NCI-H146 (cell line): Measurements from ENCODE around the gene PHETA2.
A peak's percentile ranks its signal among the peaks of the same experiment; 100 is the strongest.

ENCODE experiments used
- DNase-seq: peaks from one replicate; lab custom pipeline; 2025; lab: John Stamatoyannopoulos, UW

The PHETA2 gene, protein sequence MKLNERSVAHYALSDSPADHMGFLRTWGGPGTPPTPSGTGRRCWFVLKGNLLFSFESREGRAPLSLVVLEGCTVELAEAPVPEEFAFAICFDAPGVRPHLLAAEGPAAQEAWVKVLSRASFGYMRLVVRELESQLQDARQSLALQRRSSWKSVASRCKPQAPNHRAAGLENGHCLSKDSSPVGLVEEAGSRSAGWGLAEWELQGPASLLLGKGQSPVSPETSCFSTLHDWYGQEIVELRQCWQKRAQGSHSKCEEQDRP

DNA sequence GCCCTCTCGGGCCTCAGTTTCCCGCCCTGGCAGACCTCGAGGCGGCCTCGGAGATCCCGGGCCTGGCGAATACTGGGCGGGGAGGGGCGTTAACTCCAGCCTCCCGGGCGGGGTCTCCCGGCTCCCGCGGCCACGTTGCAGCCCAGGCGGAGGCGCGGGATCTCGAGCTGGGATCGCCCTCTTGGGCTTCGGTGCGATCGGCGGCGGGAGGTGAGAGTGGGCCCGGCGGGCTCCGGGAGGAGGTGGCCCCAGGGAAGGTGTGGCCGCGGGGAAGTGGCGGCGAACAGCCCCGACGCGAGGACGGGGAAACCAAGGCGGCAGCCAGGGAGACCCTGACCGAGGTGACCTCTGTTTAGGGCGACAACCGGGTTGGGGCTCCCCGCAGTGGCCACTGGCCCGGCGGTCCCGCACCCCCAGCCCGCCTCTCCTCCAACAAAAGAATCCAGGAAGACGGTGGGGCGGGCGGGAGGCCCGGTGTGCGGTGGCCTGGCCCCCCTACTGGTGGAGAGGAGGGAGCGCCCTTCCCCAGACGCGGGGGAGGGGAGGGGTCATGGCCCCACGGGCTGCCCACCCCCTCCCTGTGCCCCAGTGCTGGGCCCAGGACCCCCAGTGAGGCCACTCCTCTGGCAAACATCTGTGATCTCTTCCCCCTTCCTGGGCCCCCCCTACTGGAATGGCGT, at the start of gene PHETA2:
Gene PHETA2 (plus strand): TSS at position 117 of the 680 bp plus-strand sequence. CDS start 3,046 bp downstream, outside the sequence.
- peak; percentile 49 for DNase-seq

DNA sequence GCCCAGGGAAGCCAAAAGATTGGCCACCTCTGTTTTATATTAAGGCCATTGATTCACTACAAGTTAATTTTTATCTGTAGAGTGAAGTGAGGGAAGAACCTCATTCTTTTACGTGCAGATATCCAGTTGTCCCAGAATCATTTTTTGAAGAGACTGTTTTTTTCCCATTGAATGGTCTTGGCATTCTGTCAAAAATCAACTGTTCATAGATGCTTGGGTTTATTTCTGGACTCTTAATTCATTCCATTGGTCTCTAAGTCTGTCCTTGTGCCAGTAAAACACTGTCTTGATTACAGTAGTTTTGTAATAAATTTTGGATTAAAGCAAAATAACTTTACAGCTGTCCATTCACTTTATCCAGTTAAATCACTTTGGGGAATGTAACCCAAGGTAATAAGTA, 48.6 kb upstream of the PHETA2 start:
- no peak for DNase-seq

DNA sequence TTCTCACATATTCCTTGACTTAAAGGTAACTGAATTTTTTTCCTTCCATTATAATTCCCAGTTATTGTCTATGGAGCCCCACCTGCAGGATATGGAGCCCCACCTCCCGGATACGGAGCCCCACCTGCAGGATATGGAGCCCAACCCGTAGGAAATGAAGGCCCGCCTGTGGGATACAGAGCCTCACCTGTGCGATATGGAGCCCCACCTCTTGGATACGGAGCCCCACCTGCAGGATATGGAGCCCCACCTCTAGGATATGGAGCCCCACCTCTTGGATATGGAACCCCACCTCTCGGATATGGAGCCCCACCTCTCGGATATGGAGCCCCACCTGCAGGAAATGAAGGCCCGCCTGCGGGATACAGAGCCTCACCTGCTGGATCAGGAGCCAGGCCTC, 47.3 kb upstream of the PHETA2 start:
- peak; percentile 15 for DNase-seq

DNA sequence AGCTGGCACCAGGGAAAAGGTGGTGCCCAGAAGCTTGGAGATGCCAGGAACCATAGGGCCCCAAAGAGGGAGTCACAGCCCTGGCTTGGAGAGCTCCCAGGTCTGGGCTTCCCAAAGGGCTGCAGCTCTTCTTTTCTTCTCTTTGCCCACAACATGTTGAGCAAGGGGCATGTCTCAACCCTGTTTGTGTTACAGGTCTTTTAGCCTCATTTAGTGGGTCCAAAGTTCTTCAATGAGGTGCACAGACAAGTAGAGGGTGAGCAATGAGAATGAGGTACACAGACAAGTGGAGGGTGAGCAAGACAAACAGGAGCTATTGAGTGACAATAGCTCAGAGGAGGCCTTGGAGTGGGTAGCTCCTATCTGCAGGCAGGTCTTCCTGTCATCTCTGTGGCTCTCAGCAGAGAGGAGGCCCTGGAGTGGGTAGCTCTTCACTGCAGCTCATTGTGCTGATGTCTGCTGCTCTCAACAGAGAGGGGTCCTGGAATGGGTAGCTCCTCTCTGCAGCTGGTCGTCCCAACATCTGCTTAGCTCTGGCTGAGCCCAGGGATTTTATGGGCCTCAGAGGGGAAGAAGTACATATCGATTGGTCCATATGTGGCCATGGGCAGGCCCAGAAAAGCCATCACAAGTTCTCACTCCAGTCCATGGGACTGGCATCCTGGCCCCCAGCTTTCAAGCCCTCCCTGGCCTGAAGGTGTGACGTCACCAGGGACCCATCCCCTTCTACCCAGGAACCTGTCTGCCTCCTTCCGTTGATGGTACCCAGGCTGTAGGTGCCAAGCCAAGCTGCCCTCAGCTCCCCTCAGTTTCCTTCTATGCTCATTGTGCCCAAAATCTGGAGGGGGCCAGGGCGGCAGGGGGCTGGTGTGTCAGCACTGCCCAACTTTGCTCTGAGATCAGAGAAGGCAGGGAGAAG, 40.5 kb upstream of the PHETA2 start:
- no peak for DNase-seq

DNA sequence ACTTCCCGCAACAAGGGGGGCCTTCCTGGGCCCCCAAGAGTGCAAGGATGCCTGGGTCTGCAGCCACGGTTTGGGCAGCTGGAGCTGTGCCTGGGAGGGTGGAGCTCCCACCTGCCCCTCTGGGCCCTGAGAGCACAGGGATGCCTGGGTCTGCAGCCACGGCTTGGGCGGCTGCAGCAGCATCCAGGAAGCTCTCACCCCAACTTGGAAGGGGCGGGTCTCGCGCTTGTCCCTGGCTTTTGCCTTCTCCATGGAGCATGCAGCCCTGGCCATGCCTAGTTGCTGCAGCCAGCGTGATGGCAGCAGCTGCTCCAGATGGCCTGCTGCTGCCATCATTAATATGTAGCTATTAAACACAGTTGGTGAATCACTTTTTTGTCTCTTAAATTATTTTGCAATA, 38.8 kb upstream of the PHETA2 start:
- DNase-seq = no peak

DNA sequence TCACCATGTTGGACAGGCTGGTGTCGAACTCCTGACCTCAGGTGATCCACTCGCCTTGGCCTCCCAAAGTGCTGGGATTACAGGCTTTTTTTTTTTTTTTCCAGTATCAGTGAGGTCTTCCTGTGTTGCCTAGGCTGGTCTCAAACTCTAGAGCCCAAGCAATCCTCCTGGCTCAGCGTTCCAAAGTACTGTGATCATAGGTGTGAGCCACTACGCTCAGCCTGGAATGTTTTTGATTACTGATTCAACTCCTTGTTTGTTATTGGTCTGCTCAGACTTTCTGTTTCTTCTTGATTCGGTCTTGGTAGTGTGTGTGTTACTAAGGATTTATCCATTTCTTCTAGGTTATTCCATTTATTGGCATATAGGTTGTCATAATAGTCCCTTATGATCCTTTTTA, 34.8 kb upstream of the PHETA2 start:
- no peak for DNase-seq

DNA sequence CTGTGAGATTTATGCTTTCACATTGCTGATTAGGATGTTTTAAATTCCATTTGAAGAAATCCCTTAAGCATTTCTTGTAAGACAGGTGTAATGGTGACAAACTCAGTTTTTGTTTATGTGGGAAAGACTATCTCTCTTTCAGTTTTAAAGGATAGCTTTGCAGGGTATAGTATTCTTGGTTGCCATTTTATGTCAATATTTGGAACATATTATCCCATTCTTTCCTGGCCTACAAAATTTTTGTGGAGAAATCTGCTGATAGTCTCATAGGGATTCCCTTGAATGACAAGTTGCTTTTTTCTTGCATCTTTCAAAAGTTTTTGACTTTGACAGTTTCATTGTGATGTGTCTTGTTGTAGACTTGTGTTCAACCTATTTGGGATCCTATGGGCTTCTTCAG, 32.3 kb upstream of the PHETA2 start:
- DNase-seq = no peak

DNA sequence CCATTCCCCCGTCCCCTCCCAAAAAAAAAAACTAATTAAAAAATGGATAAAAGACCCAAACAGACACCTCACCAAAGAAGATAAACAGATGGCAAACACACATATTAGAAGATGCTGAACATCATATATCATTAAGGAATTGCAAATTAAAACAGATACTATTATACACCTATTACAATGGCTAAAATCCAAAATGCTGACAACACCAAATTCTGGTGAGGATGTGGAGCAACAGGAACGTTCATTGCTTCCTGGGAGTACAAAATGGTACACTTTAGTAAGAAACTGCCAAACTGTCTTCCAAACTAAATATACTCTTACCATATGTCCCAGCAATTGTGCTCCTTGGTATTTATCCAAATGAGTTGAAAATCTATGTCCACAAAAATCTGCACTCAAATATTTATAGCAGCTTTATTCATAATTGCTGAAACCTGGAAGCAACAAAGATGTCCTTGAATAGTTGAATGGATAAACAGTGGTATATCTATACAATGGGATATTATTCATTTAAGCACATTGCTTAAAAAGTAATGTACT, 23.3 kb upstream of the PHETA2 start:
- DNase-seq = no peak

DNA sequence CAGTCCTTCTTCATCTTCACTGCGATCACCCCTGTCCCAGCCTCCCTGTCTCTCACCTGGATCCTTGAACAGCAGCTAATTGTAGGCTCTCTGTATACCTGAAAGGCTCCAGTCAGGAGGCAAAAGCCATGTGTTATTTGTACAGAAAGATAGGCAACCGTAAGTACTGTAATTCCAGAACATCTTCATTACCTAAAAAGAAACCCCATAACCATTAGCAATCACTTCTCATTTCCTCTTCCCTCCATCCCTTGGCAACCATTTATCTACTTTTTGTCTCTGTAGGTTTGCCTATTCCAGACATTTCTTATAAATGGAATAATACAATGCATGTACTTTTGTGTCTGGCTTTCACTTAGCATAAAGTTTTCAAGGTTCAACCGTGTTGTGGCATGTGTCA, 21.3 kb upstream of the PHETA2 start:
- no peak for DNase-seq

DNA sequence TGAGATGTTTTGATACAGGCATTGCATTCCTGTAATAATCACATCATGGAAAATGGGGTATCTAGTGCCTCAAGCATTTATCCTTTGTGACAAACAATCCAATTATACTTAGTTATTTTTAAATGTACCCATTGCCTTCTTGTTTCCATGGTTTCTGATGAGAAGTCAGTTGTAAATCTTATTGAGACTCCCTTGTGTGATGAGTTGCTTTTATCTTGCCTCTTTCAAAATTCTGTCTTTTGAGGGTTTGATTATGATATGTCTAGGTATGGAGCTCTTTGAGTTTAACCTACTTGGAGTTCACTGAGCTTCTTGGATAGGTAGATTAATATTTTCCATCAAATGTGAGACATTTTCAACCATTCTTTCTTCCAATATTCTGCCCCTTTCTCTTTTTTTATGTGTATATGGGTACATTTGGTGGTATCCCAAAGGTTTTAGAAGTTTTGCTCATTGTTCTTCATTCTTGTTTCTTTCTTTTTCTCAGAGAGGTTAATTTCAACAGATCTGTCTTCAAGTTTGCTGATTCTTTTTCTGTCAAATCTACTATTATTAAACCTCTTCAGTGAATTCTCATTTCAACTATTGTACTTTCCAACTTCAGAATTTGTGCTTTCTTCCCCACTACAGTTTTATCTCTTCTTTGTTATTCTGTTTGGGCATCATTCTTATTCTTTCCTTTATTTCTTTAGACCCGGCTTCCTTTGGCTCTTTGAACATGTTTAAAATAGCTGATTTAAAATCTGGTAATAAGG, 17.1 kb upstream of the PHETA2 start:
- DNase-seq = no peak

DNA sequence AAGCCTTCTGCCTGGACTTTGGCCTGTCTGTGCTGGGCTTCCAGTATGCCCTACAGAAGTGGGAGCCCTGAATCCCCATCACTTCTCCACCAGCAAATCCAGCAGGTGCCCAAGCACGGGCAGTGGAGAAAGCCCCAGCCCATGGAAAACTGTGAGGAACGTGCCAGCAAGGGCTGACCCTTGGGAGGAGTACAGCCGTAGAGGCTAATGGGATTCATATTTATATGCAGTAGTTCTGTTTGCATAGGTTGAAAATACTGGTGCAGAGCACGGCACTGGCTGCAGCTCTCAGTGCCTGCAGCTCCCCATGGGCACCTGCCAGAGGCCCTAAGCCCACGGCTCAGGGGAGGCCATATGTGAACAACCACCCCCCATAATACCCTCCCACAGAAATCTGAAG, 13.6 kb upstream of the PHETA2 start:
- DNase-seq = no peak

DNA sequence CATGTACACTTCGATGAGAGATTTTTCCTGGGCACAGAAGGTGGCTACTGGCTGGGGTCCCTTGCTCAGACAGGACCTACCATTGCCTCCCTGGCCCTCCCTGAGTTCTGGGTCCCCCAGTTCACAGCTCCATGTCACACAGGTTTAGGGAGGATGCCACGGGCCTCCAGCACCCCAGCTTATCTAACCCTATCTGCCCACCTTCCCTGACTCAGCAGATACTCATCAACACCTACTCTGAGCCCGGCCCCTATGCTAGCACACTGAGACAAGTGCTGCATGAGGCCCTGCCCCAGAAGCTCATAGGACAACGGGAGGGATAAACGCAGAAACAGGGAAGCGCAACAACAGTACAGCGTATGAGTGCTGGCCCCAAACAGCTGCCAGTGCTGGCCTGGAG, 13.0 kb upstream of the PHETA2 start:
- DNase-seq = no peak

DNA sequence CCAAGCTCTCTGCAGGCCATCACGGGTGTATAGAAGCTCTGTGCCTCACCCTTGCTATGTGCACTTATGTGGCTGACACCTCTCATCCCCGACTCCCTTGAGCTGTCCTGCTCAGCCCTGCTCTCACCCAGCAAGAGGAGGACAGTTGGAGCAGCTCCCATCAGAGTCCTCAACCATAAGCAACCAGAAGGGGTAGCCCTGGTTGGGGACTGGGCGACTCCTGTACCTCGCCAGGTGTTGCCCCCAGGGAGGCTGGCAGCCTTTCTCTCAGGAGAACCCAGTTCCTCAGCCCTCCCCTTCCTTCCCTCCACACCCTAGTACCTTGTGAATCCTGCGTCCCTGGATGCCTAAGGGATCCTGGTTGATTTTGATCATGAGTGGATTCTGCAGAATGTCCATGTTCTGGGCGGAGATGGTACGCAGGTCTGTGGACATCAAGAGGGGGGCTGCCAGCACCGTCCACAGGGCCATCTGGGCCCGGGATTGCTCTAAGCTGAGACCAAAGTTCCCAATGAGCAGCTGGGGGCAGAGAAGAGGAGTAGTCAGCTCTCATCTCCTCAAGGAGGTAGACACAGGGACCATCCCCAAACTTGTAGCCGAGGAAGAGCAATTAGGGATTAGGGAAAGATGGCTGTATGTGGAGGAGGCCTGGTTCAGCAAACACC, 11.4 kb upstream of the PHETA2 start:
- DNase-seq = no peak

DNA sequence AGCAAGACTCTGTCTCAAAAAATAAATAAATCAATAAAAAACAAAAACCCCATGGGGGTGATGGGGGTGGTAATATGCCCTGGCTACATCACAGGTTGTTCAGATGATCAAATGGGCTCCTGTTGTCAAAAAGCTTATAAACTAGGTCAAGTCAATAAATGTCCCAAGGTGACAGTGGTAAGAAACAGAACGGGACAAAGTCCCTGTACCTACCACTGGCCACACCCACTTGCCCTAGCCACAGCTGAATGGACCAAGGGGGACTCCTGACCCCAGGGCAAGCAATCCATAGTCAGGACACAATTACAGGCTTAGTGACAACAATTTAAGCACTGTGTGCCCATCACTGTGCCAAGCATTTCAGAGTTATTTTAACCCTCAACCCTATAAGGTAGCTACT, 9.4 kb upstream of the PHETA2 start:
- DNase-seq = no peak

DNA sequence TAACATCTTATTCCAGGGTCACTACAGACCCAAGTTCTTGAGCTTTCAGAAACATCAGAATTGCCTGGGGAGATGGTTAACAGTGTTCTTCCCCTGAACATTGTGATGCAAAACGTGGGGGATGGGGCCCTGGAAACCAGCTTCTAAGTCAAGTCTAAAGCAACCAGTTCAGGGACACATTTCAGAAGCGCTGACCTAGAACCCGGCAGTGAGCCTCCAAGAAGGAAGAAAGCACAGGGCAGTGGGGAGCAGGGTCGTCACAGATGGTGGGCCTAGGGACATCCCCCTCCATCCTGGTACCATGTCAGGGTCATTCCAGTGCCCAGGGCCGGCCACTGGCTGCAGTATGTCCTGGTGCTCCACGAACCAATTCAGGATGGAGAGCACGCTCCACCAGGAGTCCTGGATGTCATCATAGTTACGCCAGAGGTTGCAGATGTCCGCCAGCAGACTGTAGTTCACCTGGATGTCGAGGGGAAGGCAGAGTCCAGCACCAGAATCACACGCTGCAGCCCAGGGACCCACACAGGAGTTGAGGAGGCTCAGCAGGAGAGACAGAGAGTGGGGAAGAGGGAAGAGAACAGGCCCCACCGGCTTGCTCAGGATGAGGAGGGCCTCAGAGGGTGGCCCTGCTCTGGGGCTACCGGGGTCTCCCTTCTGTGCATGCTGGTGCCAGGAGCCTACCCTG, 8.5 kb upstream of the PHETA2 start:
- DNase-seq = no peak

DNA sequence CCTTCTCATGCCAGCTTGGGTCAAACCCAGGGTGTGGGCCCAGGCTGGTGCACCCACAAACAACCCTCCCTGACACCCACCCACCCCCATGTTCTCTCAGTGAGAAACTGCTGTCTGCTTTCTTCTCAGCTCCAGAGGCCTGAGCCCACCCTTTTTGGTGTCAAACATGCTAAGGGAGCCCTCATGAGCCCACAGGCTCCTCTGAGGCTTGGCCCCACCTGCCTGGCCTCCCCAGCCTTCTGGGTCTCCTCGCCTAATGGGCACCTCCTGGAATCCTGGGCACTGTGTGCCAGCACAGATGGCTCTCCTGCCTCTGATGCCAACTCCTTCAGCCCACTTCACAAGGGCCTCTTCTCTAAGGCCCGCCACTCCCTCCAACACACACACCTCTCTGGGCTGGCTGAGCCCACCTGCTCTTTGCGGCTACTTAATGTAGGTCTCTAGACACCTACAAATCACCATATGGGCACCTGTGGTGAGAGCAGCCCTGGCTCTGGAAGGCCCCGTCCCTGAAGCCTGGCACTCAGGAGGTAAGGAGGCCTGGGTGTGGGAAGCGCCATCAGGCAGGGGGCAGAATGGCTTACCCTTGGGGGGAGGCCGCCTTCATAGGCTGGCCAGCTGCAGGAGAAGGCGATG, 7.8 kb upstream of the PHETA2 start:
- no peak for DNase-seq

DNA sequence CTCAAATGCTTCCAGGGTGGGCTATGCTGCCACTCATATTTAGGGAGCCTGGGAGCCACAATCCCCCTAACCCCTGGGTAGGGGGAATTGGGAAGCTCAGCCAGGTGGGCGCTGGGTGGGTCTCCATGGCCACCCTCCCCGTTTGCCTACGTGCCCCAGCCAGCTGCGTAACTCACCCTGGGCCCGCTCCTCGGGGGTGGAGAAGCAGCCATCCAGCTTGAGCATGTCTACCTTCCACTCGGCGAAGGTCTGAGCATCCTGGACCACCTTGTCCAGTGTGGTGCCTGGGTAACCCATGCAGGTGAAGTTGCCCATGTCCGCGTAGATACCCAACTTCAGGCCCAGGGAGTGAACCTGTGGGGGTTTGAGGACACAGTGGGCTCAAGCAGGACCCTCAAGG, 7.1 kb upstream of the PHETA2 start:
- no peak for DNase-seq

DNA sequence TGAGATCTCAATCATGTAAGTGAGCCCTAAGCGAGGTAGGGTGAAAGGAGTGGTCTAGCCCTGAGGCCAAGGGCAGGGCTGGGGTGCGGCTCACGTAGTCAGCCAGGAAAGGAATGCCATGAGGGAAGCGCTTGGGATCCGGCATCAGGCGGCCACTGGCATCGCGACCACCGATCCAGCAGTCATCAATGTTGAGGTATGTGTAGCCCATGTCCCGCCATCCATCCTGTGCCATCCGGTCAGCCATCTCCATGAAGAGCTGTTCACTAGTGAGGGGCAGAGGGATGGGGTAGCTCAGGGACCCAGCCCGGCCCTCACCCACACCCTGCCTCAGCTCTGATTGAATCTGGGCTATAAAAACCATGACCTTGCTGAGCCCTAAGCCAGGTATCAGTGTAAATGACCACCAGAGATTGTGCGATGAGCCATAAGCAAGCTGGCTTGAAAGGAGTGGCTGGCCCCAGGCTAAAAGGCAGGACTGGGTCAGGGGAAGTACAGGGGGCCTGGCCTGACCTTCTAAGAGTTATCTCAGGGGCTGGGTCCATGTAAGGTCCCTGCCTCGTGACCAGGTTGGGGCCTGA, 6.3 kb upstream of the PHETA2 start:
- no peak for DNase-seq

DNA sequence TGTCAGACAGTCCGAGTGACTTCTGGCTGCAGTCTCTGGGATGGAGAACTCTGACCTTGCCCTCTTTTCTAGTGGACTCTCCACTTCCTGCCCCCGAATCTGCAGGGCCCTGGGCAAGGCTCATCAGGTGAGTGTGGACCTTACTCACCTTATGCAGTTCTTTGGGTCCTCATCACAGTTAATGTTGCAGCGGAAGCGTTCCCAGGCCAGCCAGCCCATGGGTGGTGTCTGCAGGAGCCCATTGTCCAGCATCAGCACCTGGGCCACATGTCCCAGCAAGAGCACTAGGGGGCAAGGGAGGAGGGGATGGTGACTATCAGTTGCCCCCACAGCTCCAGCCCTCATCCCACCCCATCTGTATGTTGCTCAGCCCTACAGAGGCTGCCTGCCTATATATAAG, 5.8 kb upstream of the PHETA2 start:
- no peak for DNase-seq
